GM04504 (cell line): ENCODE measurements around the gene GDPD5.

ENCODE experiments used
- DNase-seq: peaks from one replicate; pipeline ENCODE4 v3.0.0-alpha.2; 2012; ENCODE audit warnings: low read depth

The GDPD5 gene

GRCh38 chr11:75557666-75558494 lies 32.1 kb upstream of the GDPD5 start:
- peak; percentile 85 for DNase-seq

GRCh38 chr11:75556275-75556674 lies 30.5 kb upstream of the GDPD5 start:
- no peak for DNase-seq

DNA sequence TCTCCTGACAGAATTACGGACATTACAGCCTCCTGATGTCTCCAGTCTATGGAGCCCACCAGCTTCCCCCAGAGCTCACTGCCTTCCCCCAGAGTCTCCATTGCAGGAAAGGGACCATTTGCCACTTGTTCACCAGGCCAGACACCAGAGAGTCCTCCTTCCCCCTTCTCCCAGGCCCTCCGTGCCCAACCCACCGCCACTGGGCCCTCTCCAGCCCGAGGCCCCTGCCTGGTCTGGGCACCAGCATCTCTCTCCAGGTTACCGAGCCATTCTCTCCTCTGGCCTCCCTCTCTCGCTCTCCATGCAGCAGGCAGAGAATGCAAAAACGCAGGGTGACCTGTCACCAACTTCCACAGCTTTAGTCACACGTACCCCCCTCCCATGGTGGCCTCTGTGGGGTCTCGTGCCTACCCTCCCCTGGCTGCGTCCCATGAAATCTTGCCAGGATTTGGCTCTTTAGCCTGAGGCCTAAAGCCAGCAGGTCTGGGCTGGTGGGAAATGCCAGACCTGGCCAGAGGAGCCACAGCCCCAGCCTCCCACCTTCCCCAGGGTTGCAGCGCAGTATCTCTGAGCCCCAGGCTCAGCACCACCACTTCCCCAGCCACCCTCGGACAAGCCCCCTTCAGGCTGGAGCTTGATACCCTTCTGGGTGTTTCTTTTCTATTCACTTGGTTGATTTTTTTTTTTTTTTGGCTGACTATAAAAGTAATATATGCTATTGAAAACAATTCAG lies 29.5 kb upstream of the GDPD5 start:
- no peak for DNase-seq

GRCh38 chr11:75554258-75555022 lies 28.7 kb upstream of the GDPD5 start:
- DNase-seq: peak; percentile 100

GRCh38 chr11:75553889-75554257 lies 28.1 kb upstream of the GDPD5 start:
- DNase-seq: no peak

DNA sequence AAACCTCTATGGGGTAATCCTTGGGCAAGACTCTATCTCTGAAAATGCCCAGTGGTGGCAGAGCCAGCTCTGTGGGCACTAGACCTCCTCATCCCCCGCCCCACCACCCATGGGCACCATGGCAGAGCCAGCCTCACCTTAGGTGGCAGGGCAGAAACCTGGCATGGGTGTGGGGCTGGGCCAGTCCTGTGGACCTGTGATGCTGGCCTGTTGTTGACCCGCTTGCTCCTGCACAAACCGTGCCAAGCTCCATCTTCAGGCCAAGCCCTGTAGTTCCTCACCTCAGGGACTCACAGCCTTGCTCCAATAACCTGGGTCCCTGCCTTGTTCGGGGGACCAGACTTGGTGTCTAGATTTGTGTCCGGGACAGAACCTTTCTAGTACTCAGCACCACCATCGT lies 27.4 kb upstream of the GDPD5 start:
- no peak for DNase-seq

GRCh38 chr11:75549370-75549958 lies 23.7 kb upstream of the GDPD5 start:
- DNase-seq: no peak

GRCh38 chr11:75548595-75549272 lies 23.0 kb upstream of the GDPD5 start:
- no peak for DNase-seq

GRCh38 chr11:75547617-75548058 lies 21.9 kb upstream of the GDPD5 start:
- no peak for DNase-seq

- DNase-seq: no peak
These were observed 21.4 kb upstream of the GDPD5 start for GRCh38 chr11:75547177-75547576.

- no peak for DNase-seq
These were observed 18.1 kb upstream of the GDPD5 start for GRCh38 chr11:75543806-75544205.

GRCh38 chr11:75542088-75542438 lies 16.3 kb upstream of the GDPD5 start:
- no peak for DNase-seq

- DNase-seq: no peak
These were observed 15.7 kb upstream of the GDPD5 start for GRCh38 chr11:75541193-75542087.

DNA sequence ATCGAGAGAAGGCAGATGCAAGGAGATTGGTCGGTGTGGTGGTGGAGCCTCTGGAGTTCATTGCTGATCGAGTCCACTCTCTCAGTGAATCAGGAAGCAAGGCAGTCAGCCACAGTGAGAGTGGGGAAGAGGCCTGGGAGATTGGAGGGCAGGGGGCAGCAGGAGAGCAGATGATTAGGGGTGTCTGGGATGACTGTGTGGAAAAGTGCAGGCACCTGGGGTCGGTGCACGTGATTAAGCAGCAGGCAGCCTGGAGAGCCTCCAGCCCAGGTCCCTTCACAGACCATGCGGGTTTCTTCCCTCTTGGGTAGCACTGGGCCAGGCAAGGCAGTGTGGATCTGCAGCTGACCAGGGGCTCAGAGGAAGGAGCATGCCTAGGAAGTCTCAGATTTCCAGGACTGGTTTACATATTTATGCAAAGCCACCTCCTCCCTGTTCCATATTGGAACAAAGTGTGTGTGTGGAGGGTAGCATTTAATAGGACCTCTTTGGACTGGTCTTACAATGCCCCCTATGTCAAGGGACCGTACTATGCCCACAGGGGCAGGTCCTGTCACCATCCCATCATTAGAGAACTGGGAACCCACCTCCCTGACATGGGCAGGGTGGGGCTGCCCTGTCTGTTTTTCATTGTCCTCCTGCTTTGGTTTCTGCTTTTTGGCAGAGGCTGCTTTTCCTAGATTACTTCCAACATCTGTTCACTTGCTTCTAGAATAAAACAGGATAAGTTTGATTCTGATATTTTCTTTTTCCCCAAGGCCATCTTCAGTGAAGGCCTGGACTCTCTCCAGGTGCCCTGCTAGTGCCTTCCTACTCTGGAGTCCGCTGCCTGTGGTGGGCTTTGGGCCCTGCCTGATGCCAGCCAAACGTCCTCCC lies 14.0 kb upstream of the GDPD5 start:
- DNase-seq: no peak

GRCh38 chr11:75538150-75538942 lies 12.6 kb upstream of the GDPD5 start:
- DNase-seq: no peak

DNA sequence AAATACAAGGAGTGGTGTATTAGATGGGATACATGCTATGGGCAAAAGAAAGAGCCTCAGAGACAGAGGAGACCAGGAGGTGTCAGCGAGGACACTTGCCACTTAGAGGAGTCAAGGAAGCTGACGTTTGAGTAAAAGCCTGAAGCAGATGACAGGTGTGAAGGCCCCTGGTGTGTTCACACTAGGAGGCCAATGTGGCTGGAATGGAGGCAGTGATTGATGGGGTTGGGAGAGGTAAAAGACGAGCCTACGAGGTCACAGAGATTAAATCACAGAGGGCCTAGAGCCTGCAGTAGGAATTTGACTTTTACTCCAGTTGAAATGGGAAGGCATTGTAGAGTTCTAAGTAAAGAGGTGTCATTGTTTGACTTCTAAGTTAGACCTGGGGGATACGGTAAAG lies 12.0 kb upstream of the GDPD5 start:
- DNase-seq: no peak

- DNase-seq: no peak
These were observed 11.3 kb upstream of the GDPD5 start for GRCh38 chr11:75536786-75537641.

GRCh38 chr11:75535071-75535470 lies 9.3 kb upstream of the GDPD5 start:
- no peak for DNase-seq
